ENCODE measurements around the gene HNRNPA1.

Gene HNRNPA1

DNA sequence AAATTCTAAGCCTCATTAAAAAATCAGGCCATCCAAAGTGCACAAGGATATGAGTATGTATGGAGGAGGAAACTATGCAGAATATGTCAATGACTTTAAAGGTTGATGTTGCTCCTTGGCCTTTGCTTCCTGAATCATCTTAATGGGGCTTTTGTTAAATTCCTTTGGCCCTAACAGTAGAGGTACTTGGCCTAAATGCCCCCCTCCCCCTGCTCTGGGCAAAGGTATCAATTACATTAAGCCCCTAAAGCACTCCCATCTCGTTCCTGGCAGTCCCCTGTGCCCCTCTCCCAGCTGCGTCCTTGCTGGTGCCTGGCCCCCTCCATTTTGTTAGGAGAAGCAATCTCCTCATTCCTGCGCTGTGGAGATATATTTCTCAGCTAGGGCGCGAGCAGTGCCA is 49.2 kb downstream of the HNRNPA1 start:
- TF ChIP-seq, protein P1, sequence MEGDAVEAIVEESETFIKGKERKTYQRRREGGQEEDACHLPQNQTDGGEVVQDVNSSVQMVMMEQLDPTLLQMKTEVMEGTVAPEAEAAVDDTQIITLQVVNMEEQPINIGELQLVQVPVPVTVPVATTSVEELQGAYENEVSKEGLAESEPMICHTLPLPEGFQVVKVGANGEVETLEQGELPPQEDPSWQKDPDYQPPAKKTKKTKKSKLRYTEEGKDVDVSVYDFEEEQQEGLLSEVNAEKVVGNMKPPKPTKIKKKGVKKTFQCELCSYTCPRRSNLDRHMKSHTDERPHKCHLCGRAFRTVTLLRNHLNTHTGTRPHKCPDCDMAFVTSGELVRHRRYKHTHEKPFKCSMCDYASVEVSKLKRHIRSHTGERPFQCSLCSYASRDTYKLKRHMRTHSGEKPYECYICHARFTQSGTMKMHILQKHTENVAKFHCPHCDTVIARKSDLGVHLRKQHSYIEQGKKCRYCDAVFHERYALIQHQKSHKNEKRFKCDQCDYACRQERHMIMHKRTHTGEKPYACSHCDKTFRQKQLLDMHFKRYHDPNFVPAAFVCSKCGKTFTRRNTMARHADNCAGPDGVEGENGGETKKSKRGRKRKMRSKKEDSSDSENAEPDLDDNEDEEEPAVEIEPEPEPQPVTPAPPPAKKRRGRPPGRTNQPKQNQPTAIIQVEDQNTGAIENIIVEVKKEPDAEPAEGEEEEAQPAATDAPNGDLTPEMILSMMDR (IDR thresholded peaks at IDR 0.05; ENCODE audit: low read depth, low read length): no peak
- no peak overlapping the region for H3K4me3 ChIP-seq (replicated peaks in 1 of 2; ENCODE audit: low read depth in 2 of 2, low read length in 2 of 2)
- DNase-seq (ENCODE audit: low read depth in 2 of 2): no peak

DNA sequence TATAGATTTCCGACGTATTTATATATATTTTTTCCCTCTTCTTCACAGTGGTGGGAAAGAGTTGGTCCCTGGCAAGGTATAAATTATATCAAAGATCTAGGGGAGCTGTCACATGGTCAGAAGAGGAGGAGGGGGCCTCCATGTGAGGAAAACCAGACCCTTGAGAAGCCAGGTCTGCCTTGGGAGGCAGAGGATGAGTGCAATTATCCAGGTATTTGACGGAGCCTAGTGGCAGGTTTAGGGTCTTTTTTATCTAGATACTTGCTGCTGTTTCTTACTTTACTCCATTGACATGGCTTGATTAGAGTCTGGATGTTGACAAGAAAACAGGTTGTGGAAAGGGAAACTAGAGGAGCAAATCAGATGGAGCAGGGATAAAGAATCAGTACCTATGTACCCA is 49.9 kb downstream of the HNRNPA1 start:
- TF ChIP-seq, protein P1 (IDR thresholded peaks at IDR 0.05; ENCODE audit: low read depth, low read length): no peak
- no peak overlapping the region for H3K4me3 ChIP-seq (replicated peaks in 1 of 2; ENCODE audit: low read depth in 2 of 2, low read length in 2 of 2)
- DNase-seq (ENCODE audit: low read depth in 2 of 2): no peak

DNA sequence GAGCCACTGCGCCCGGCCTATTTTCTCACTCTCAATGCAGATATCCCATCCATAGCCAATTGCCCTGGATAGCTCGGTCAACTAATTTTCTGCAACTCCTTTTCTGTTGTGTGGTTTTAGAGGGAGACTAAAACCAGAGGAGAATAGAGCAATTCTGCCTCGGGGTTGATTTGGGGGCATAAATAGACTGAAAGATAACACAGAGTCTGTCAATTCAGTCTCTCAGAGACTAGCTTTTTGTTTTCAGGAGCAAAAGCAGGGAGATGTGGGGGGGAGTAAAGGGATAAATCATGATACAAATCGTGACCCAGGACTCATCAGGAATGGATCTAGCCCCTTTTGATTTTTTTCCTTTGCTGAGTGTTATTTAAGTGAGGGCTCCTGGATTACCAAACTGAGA is 50.9 kb downstream of the HNRNPA1 start:
- no peak overlapping the region for H3K4me3 ChIP-seq (replicated peaks in 1 of 2; ENCODE audit: low read depth in 2 of 2, low read length in 2 of 2)
- TF ChIP-seq, protein P1 (IDR thresholded peaks at IDR 0.05; ENCODE audit: low read depth, low read length): no peak
- DNase-seq (ENCODE audit: low read depth in 2 of 2): no peak

DNA sequence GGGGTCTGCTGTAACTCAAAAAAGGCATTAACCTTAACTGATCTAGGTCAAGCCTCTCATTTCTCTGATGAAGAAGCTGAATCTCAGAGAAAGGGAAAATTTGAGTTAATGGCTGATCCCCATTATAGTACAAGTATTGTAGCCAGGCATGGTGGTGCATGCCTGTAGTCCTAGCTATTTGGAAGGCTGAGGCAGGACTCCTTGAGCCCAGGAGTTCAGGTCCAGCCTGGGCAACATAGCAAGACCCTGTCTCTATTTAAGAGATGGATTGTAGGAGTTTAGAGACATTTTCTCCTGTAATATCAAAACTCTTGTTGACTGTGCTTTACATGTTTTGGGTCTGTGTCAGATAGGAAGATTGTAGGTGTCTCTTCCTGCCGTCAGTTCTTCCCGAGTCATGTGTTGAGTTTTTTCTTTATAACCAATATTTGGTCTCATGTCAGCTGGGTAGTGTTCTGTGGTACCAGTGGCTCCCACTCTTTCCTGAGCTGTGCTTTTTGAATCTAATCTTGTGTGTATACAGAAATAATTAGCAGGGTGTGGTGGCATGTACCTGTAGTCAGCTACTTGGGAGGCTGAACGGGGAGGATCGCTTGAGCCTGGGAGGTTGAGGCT is 53.0 kb downstream of the HNRNPA1 start:
- no peak overlapping the region for H3K4me3 ChIP-seq (replicated peaks in 1 of 2; ENCODE audit: low read depth in 2 of 2, low read length in 2 of 2)
- DNase-seq (ENCODE audit: low read depth in 2 of 2): no peak
- TF ChIP-seq, protein P1 (IDR thresholded peaks at IDR 0.05; ENCODE audit: low read depth, low read length): no peak
